T-helper 17 cell (primary cell): ENCODE measurements around the gene NME5. TPM values are rescaled to one million over a fixed set of nuclear protein-coding genes. Genes with fewer than 3 reads are reported as not detected.
"Not testable (repeated sequence)": the region's sequence is repeated elsewhere in the genome, so short reads cannot be mapped to it uniquely, and the experiment has no call there.

Experiments
- ATAC-seq: fragments of 150-1000 bp; cut with Tn5 transposase; 2 replicates; pipeline ENCODE4 v1.10.0; 2021; ENCODE audit warnings: mild to moderate bottlenecking, moderate library complexity
- DNase-seq, 3 donors: peaks; one replicate each; pipeline versions ENCODE4 v3.0.0 to v3.0.0-alpha.2; 2020 to 2021
- H3K9me3 ChIP-seq: one replicate; pipeline ENCODE4 v1.7.0; 2013; ENCODE audit warnings: low read length, mild to moderate bottlenecking; ENCODE audit not compliant: control insufficient read depth, poor library complexity, severe bottlenecking
- H3K27ac Mint-ChIP-seq: one replicate; pipeline ENCODE4 v1.8.0; 2022; ENCODE audit warnings: mild to moderate bottlenecking, moderate library complexity, mixed read lengths
- H3K27me3 Mint-ChIP-seq: one replicate; pipeline ENCODE4 v1.8.0; 2022; ENCODE audit warnings: mixed read lengths
- H3K36me3 Mint-ChIP-seq: one replicate; pipeline ENCODE4 v1.8.0; 2022; ENCODE audit warnings: low read depth, mixed read lengths
- H3K4me1 Mint-ChIP-seq: one replicate; pipeline ENCODE4 v1.8.0; 2022; ENCODE audit warnings: mild to moderate bottlenecking, mixed read lengths
- H3K4me3 Mint-ChIP-seq: one replicate; pipeline ENCODE4 v1.8.0; 2022; ENCODE audit warnings: mild to moderate bottlenecking, moderate library complexity, mixed read lengths
- total RNA-seq, 4 donors: library from RNA in 2 of 4; stranded (reverse) in 2 of 4; gene quantifications; one replicate each; pipeline ENCODE4 v1.2.3 and lab custom pipeline; 2022 to 2026

Gene NME5
- total RNA-seq, 2 donors from 2014 or later, result not detected

- H3K9me3 ChIP-seq, result peaks cover 3% of the 10 kb centered on the region
- Mint-ChIP-seq H3K27ac (no peak overlapping the region), H3K27me3 (peaks cover 7% of the 10 kb centered on the region), H3K4me3 (no peak overlapping the region), H3K36me3 (no peaks in the 10 kb centered on the region), H3K4me1 (peaks cover 11% of the 10 kb centered on the region)
- ATAC-seq (no peak), DNase-seq (no peak)
These were observed 47.5 kb downstream of the NME5 start for GRCh38 chr5:138091685-138092084.

- H3K9me3 ChIP-seq, result no peaks in the 10 kb centered on the region
- no peak within 1 kb of the TSS for H3K27ac Mint-ChIP-seq
- H3K36me3 Mint-ChIP-seq, result peaks cover 2% of the 10 kb centered on the region
- DNase-seq, result no peak
- ATAC-seq, result no peak
- peaks cover 5% of the 10 kb centered on the region for H3K4me1 Mint-ChIP-seq
- no peak within 1 kb of the TSS for H3K4me3 Mint-ChIP-seq
- peaks cover 5% of the 10 kb centered on the region for H3K27me3 Mint-ChIP-seq
These were observed 55.5 kb downstream of the NME5 start, which contains the start of gene WNT8A for GRCh38 chr5:138083702-138084101. Gene WNT8A (plus strand): TSS chr5:138084033. CDS start chr5:138084128, 95 bp downstream.

GRCh38 chr5:138082033-138082432 lies 57.2 kb downstream of the NME5 start:
- no peak for DNase-seq
- peaks cover 2% of the 10 kb centered on the region for H3K36me3 Mint-ChIP-seq
- no peak overlapping the region for H3K27ac Mint-ChIP-seq
- no peaks in the 10 kb centered on the region for H3K9me3 ChIP-seq
- H3K4me3 Mint-ChIP-seq, result no peak overlapping the region
- peaks cover 5% of the 10 kb centered on the region for H3K4me1 Mint-ChIP-seq
- no peak for ATAC-seq
- H3K27me3 Mint-ChIP-seq, result peaks cover 5% of the 10 kb centered on the region

GRCh38 chr5:138078006-138078643 lies 61.1 kb downstream of the NME5 start:
- Mint-ChIP-seq H3K36me3 (no peaks in the 10 kb centered on the region), H3K4me3 (no peak overlapping the region), H3K27ac (no peak overlapping the region), H3K4me1 (peaks cover 3% of the 10 kb centered on the region), H3K27me3 (no peaks in the 10 kb centered on the region)
- H3K9me3 ChIP-seq, result no peaks in the 10 kb centered on the region
- ATAC-seq (no peak), DNase-seq (no peak)

GRCh38 chr5:138077064-138077696 lies 62.0 kb downstream of the NME5 start:
- Mint-ChIP-seq H3K27me3 (no peaks in the 10 kb centered on the region), H3K36me3 (no peaks in the 10 kb centered on the region), H3K4me3 (no peak overlapping the region), H3K27ac (no peak overlapping the region), H3K4me1 (peaks cover 3% of the 10 kb centered on the region)
- DNase-seq (peak; percentile 19 to 29 (median 27)), ATAC-seq (no peak)
- H3K9me3 ChIP-seq, result no peaks in the 10 kb centered on the region

- H3K27ac Mint-ChIP-seq, ATAC-seq, H3K9me3 ChIP-seq, H3K27me3 Mint-ChIP-seq, H3K36me3 Mint-ChIP-seq, DNase-seq, H3K4me3 Mint-ChIP-seq: not testable (repeated sequence)
- peaks cover 13% of the 10 kb centered on the region for H3K4me1 Mint-ChIP-seq
These were observed 69.2 kb downstream of the NME5 start for GRCh38 chr5:138070026-138070425.

GRCh38 chr5:138068742-138069600 lies 70.3 kb downstream of the NME5 start:
- Mint-ChIP-seq H3K4me1 (peaks cover 16% of the 10 kb centered on the region), H3K27ac (no peak overlapping the region)

GRCh38 chr5:138067945-138068344 lies 71.3 kb downstream of the NME5 start:
- H3K4me1 Mint-ChIP-seq, result peaks cover 16% of the 10 kb centered on the region
- ATAC-seq, result no peak
- DNase-seq, result no peak
- no peaks in the 10 kb centered on the region for H3K9me3 ChIP-seq
- no peak overlapping the region for H3K4me3 Mint-ChIP-seq
- H3K27me3 Mint-ChIP-seq, result peaks cover 6% of the 10 kb centered on the region
- H3K27ac Mint-ChIP-seq, result no peak overlapping the region
- no peaks in the 10 kb centered on the region for H3K36me3 Mint-ChIP-seq

More at GRCh38 chr5:138068742-138069600, 70.3 kb downstream of the NME5 start:
- ATAC-seq, result peak; percentile 69
- no peaks in the 10 kb centered on the region for H3K9me3 ChIP-seq
- no peaks in the 10 kb centered on the region for H3K36me3 Mint-ChIP-seq
- peak; percentile 44 to 59 (median 50) for DNase-seq
- H3K4me3 Mint-ChIP-seq, result no peak overlapping the region
- H3K27me3 Mint-ChIP-seq, result peaks cover 6% of the 10 kb centered on the region

Other genes with a start within 250 kb of the NME5 start
- not detected for gene PKD2L2, start 250.0 kb downstream of the NME5 start, total RNA-seq
- 10 to 100 TPM; 46.8 to 54.1 TPM for gene FAM13B, start 106.3 kb downstream of the NME5 start, total RNA-seq
- not detected for gene WNT8A, start 55.4 kb downstream of the NME5 start, total RNA-seq
- 10 to 100 TPM; 26.4 to 30.0 TPM for gene BRD8, start 39.2 kb upstream of the NME5 start, total RNA-seq
- under 1 TPM in 1 of 2 donors, not detected in 1; 0.27 TPM for gene KIF20A, start 39.7 kb upstream of the NME5 start, total RNA-seq
- 10 to 100 TPM; 12.4 to 18.2 TPM for gene CDC23, start 73.9 kb upstream of the NME5 start, total RNA-seq
- gene GFRA3, start 135.2 kb upstream of the NME5 start, total RNA-seq, result not detected
- gene CDC25C, start 192.4 kb upstream of the NME5 start, total RNA-seq, result not detected
- 10 to 100 TPM; 50.1 to 59.8 TPM for gene FAM53C, start 198.8 kb upstream of the NME5 start, total RNA-seq
- 10 to 100 TPM; 74.0 to 74.5 TPM for gene KDM3B, start 213.3 kb upstream of the NME5 start, total RNA-seq